Trophoblast cell (in vitro differentiated cells and primary cell): Measurements from ENCODE around the gene KCNG4.

Source experiments
- DNase-seq, 2 donors: peaks; one replicate each; pipeline ENCODE4 v3.0.0-alpha.2; 2016
- H2AFZ ChIP-seq: 2 replicates; pipeline ENCODE4 v1.6.1; 2013; ENCODE audit warnings: low read length, moderate library complexity, mild to moderate bottlenecking; ENCODE audit not compliant: insufficient read depth, poor library complexity
- H2AK5ac ChIP-seq: 2 replicates; pipeline ENCODE4 v1.6.1; 2013; ENCODE audit warnings: mild to moderate bottlenecking, low read length
- H2BK120ac ChIP-seq: 2 replicates; pipeline ENCODE4 v1.6.1; 2013; ENCODE audit warnings: low read length, mild to moderate bottlenecking, moderate library complexity; ENCODE audit not compliant: insufficient read depth, poor library complexity
- H2BK12ac ChIP-seq: 2 replicates; pipeline ENCODE4 v1.6.1; 2013; ENCODE audit warnings: mild to moderate bottlenecking, low read length, moderate library complexity
- H2BK5ac ChIP-seq: 2 replicates; pipeline ENCODE4 v1.6.1; 2013; ENCODE audit warnings: low read length, low read depth, moderate library complexity, mild to moderate bottlenecking; ENCODE audit not compliant: poor library complexity
- H3K14ac ChIP-seq: 2 replicates; pipeline ENCODE4 v1.6.1; 2013; ENCODE audit warnings: mild to moderate bottlenecking, low read length
- H3K18ac ChIP-seq: 2 replicates; pipeline ENCODE4 v1.6.1; 2013; ENCODE audit warnings: mild to moderate bottlenecking, low read length
- H3K23ac ChIP-seq: 2 replicates; pipeline ENCODE4 v1.6.1; 2013; ENCODE audit warnings: low read length
- H3K27ac ChIP-seq: 2 replicates; pipeline ENCODE4 v1.5.1; 2013; ENCODE audit warnings: low read depth, mild to moderate bottlenecking, inconsistent platforms, low read length, moderate library complexity
- H3K27me3 ChIP-seq: 2 replicates; pipeline ENCODE4 v1.6.1; 2013; ENCODE audit warnings: inconsistent platforms, mild to moderate bottlenecking, low read length, moderate library complexity; ENCODE audit not compliant: insufficient read depth
- H3K36me3 ChIP-seq, 2 experiments: 1 replicate in 1 of 2; 2 replicates in 1 of 2; pipeline ENCODE4 v1.6.1; 2013; ENCODE audit warnings: low read length in 2 of 2, mild to moderate bottlenecking in 2 of 2, moderate library complexity in 1 of 2; ENCODE audit not compliant: insufficient read depth in 2 of 2, control insufficient read depth in 1 of 2
- H3K4ac ChIP-seq: 2 replicates; pipeline ENCODE4 v1.6.1; 2013; ENCODE audit warnings: low read depth, mild to moderate bottlenecking, low read length, moderate library complexity
- H3K4me1 ChIP-seq, 2 experiments: 1 replicate in 1 of 2; 2 replicates in 1 of 2; pipeline ENCODE4 v1.6.1; 2013; ENCODE audit warnings: low read length in 2 of 2, mild to moderate bottlenecking in 2 of 2, moderate library complexity in 1 of 2; ENCODE audit not compliant: insufficient read depth in 2 of 2, control insufficient read depth in 1 of 2
- H3K4me2 ChIP-seq: 2 replicates; pipeline ENCODE4 v1.6.1; 2013; ENCODE audit warnings: inconsistent platforms, mild to moderate bottlenecking, low read length, moderate library complexity
- H3K4me3 ChIP-seq: 2 replicates; pipeline ENCODE4 v1.5.1; 2013; ENCODE audit warnings: mild to moderate bottlenecking, low read depth, low read length, inconsistent platforms
- H3K79me1 ChIP-seq: one replicate; pipeline ENCODE4 v1.6.1; 2013; ENCODE audit warnings: low read length
- H3K79me2 ChIP-seq: 2 replicates; pipeline ENCODE4 v1.6.1; 2013; ENCODE audit warnings: low read length, mild to moderate bottlenecking; ENCODE audit not compliant: control insufficient read depth, insufficient read depth, poor library complexity
- H3K9ac ChIP-seq: 2 replicates; pipeline ENCODE4 v1.6.1; 2013; ENCODE audit warnings: mild to moderate bottlenecking, low read length
- H3K9me3 ChIP-seq: 2 replicates; pipeline ENCODE4 v1.6.1; 2013; ENCODE audit warnings: low read depth, mild to moderate bottlenecking, control low read depth, inconsistent platforms, low read length; ENCODE audit not compliant: insufficient read depth
- H4K12ac ChIP-seq: 2 replicates; pipeline ENCODE4 v1.6.1; 2013; ENCODE audit warnings: low read depth, mild to moderate bottlenecking, low read length, moderate library complexity
- H4K8ac ChIP-seq: 2 replicates; pipeline ENCODE4 v1.6.1; 2013; ENCODE audit warnings: low read depth, mild to moderate bottlenecking, low read length, moderate library complexity
- H4K91ac ChIP-seq: one replicate; pipeline ENCODE4 v1.6.1; 2013; ENCODE audit warnings: low read depth, mild to moderate bottlenecking, low read length, moderate library complexity
- WGBS: extraction: QIAGEN DNeasy Blood & Tissue Kit; methylation state at CpG from one replicate; pipeline ENCODE4 v1.1.7; 2013; ENCODE audit warnings: missing lambda C conversion rate; ENCODE audit not compliant: insufficient read length, insufficient coverage; ENCODE audit errors: extremely low coverage; 5-methylcytosine and 5-hydroxymethylcytosine counted together

Gene KCNG4

GRCh38 chr16:84266451-84266850 lies 26.6 kb upstream of the KCNG4 start:
- no peak overlapping the region for H2BK120ac ChIP-seq
- H3K23ac ChIP-seq, result no peak overlapping the region
- H2BK5ac ChIP-seq, result no peak overlapping the region
- no peaks in the 10 kb centered on the region for H3K9me3 ChIP-seq
- no CpG with 5 or more reads among the region's 4 CpGs for WGBS
- H2AK5ac ChIP-seq, result no peak overlapping the region
- no peak overlapping the region for H3K4ac ChIP-seq
- no peak overlapping the region for H3K18ac ChIP-seq
- peak overlapping the region; percentile 20 for H2AFZ ChIP-seq
- no peak overlapping the region for H3K14ac ChIP-seq
- H3K36me3 ChIP-seq, result no peaks in the 10 kb centered on the region
- H3K79me2 ChIP-seq, result no peaks in the 10 kb centered on the region
- H3K79me1 ChIP-seq, result no peaks in the 10 kb centered on the region
- H4K91ac ChIP-seq, result no peak overlapping the region
- H3K4me1 ChIP-seq, result peaks cover 0 to 3% of the 10 kb centered on the region in 2 experiments
- no peak overlapping the region for H3K4me3 ChIP-seq
- H3K9ac ChIP-seq, result no peak overlapping the region
- no peak overlapping the region for H4K12ac ChIP-seq
- no peak overlapping the region for H2BK12ac ChIP-seq
- H3K27me3 ChIP-seq, result no peaks in the 10 kb centered on the region
- peak overlapping the region; percentile 46 for H3K4me2 ChIP-seq
- no peak overlapping the region for H3K27ac ChIP-seq
- DNase-seq, result peak; percentile 48 to 78
- H4K8ac ChIP-seq, result peak overlapping the region; percentile 1

GRCh38 chr16:84262939-84263338 lies 23.1 kb upstream of the KCNG4 start:
- Histone ChIP-seq H2AK5ac (no peak overlapping the region), H3K27me3 (no peaks in the 10 kb centered on the region), H3K23ac (no peak overlapping the region), H3K36me3 (no peaks in the 10 kb centered on the region), H4K12ac (no peak overlapping the region), H3K18ac (no peak overlapping the region), H3K14ac (no peak overlapping the region), H2BK120ac (no peak overlapping the region), H3K9me3 (no peaks in the 10 kb centered on the region), H4K91ac (no peak overlapping the region), H3K4me3 (no peak overlapping the region), H3K79me1 (no peaks in the 10 kb centered on the region), H4K8ac (no peak overlapping the region), H2BK5ac (no peak overlapping the region), H3K79me2 (no peaks in the 10 kb centered on the region), H2AFZ (no peak overlapping the region), H3K9ac (no peak overlapping the region), H3K27ac (no peak overlapping the region), H3K4me1 (peaks cover 0 to 3% of the 10 kb centered on the region in 2 experiments), H3K4ac (no peak overlapping the region), H3K4me2 (no peak overlapping the region), H2BK12ac (no peak overlapping the region)
- no peak for DNase-seq
- no CpG with 5 or more reads among the region's 3 CpGs for WGBS

- Histone ChIP-seq H3K4me3 (no peak overlapping the region), H3K9ac (no peak overlapping the region), H2AFZ (no peak overlapping the region), H4K8ac (no peak overlapping the region), H3K27ac (no peak overlapping the region), H3K79me2 (no peaks in the 10 kb centered on the region), H3K9me3 (no peaks in the 10 kb centered on the region), H3K27me3 (no peaks in the 10 kb centered on the region), H3K36me3 (no peaks in the 10 kb centered on the region), H3K18ac (no peak overlapping the region), H3K4me2 (no peak overlapping the region), H3K79me1 (no peaks in the 10 kb centered on the region), H3K4me1 (peaks cover 0 to 3% of the 10 kb centered on the region in 2 experiments), H3K4ac (no peak overlapping the region), H3K23ac (no peak overlapping the region), H2BK120ac (no peak overlapping the region), H4K91ac (no peak overlapping the region), H4K12ac (no peak overlapping the region), H2AK5ac (no peak overlapping the region), H2BK5ac (no peak overlapping the region), H3K14ac (no peak overlapping the region), H2BK12ac (no peak overlapping the region)
- WGBS, result no CpG with 5 or more reads among the region's 4 CpGs
- no peak for DNase-seq
Measured at GRCh38 chr16:84262031-84262430, 22.2 kb upstream of the KCNG4 start.

- H3K27me3 ChIP-seq, result no peaks in the 10 kb centered on the region
- no CpG with 5 or more reads among the region's 23 CpGs for WGBS
- no peaks in the 10 kb centered on the region for H3K79me2 ChIP-seq
Measured at GRCh38 chr16:84260766-84261554, 21.1 kb upstream of the KCNG4 start.

More at GRCh38 chr16:84260766-84261554, 21.1 kb upstream of the KCNG4 start:
- Histone ChIP-seq H2BK5ac (no peak overlapping the region), H3K4me2 (no peak overlapping the region), H2BK12ac (no peak overlapping the region), H3K4ac (no peak overlapping the region), H3K36me3 (no peaks in the 10 kb centered on the region), H3K27ac (no peak overlapping the region), H3K79me1 (no peaks in the 10 kb centered on the region), H3K14ac (no peak overlapping the region), H2AK5ac (no peak overlapping the region), H3K18ac (no peak overlapping the region), H3K9ac (no peak overlapping the region), H3K9me3 (no peaks in the 10 kb centered on the region), H4K12ac (no peak overlapping the region), H2AFZ (no peak overlapping the region), H3K23ac (no peak overlapping the region), H3K4me1 (no peaks in the 10 kb centered on the region), H3K4me3 (no peak overlapping the region), H4K91ac (no peak overlapping the region), H4K8ac (no peak overlapping the region), H2BK120ac (no peak overlapping the region)
- no peak for DNase-seq
